Lower lobe of right lung (tissue), 2 donors: ENCODE data around the gene NEK5. TPM values are rescaled to one million over a fixed set of nuclear protein-coding genes. Genes with fewer than 3 reads are reported as not detected.
A peak's percentile ranks its signal among the peaks of the same experiment; 100 is the strongest.

Experiments
- ATAC-seq, 2 donors: fragments of 200-7000 bp; cut with Tn5 transposase; one replicate each; pipeline ENCODE4 v1.9.1; 2020 to 2022; ENCODE audit warnings: mild to moderate bottlenecking in 2 of 2, moderate library complexity in 2 of 2
- DNase-seq: peaks from one replicate; pipeline ENCODE4 v3.0.0-alpha.2; 2020
- H3K27ac ChIP-seq: fragments of 200-600 bp; one replicate; pipeline ENCODE4 v1.8.0; 2022
- H3K27me3 ChIP-seq: fragments of 200-600 bp; one replicate; pipeline ENCODE4 v1.8.0; 2022; ENCODE audit warnings: low read depth
- H3K36me3 ChIP-seq: fragments of 200-600 bp; one replicate; pipeline ENCODE4 v1.8.0; 2022; ENCODE audit warnings: mild to moderate bottlenecking
- H3K4me1 ChIP-seq: fragments of 200-600 bp; one replicate; pipeline ENCODE4 v1.8.0; 2022
- H3K4me3 ChIP-seq: fragments of 200-600 bp; one replicate; pipeline ENCODE4 v1.8.0; 2022; ENCODE audit warnings: mild to moderate bottlenecking
- H3K9me3 ChIP-seq: fragments of 200-600 bp; one replicate; pipeline ENCODE4 v1.8.0; 2022
- intact Hi-C: fragments of 100-400 bp; cut with DNase I; formaldehyde crosslinking; loops from one replicate; pipeline ENCODE4 v1.11.0; 2022
- total RNA-seq: library from RNA; stranded (reverse); fragmentation: NEBNext Ultra II Directional; extraction: Animal tissue kit (Norgen Biotek cat#: 25700); gene quantifications from one replicate; pipeline ENCODE4 v1.2.1, GENCODE V29; 2021
- TF ChIP-seq, protein P1 (sequence below): fragments of 200-600 bp; IDR thresholded peaks from one replicate; pipeline ENCODE4 v1.8.0; 2022; ENCODE audit warnings: antibody characterized with exemption, mild to moderate bottlenecking
- donor health status: DM: no; HTN: yes; CAD: no; lungs with severe emphysema.

NEK5 gene
- total RNA-seq, 1 donor from 2014 or later, result 4.1 TPM

DNA sequence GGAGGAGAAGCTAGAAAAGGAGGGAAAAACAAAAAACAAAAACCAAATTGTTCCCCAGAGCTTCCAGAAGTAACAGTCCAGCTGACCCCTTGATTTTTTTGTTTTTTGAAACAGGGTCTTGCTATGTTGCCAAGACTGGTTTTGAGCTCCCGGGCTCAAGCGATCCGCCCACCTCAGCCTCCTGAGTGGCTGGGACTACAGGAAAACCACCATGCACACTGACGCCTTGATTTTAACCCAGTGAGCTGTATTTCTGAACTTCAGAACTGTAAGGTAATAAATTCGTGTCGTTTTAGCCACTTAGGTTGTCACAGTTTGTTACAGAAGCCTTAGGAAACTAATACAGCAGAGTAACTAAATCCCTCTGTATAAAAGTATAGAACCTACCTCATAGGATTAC is 31.6 kb upstream of the NEK5 start:
- DNase-seq (no peak), ATAC-seq (no peak)
- Histone ChIP-seq H3K4me3 (no peak overlapping the region), H3K9me3 (no peaks in the 10 kb centered on the region), H3K27ac (no peak overlapping the region), H3K4me1 (peaks cover 28% of the 10 kb centered on the region), H3K36me3 (peaks cover 4% of the 10 kb centered on the region), H3K27me3 (no peaks in the 10 kb centered on the region)
- TF ChIP-seq, protein P1, sequence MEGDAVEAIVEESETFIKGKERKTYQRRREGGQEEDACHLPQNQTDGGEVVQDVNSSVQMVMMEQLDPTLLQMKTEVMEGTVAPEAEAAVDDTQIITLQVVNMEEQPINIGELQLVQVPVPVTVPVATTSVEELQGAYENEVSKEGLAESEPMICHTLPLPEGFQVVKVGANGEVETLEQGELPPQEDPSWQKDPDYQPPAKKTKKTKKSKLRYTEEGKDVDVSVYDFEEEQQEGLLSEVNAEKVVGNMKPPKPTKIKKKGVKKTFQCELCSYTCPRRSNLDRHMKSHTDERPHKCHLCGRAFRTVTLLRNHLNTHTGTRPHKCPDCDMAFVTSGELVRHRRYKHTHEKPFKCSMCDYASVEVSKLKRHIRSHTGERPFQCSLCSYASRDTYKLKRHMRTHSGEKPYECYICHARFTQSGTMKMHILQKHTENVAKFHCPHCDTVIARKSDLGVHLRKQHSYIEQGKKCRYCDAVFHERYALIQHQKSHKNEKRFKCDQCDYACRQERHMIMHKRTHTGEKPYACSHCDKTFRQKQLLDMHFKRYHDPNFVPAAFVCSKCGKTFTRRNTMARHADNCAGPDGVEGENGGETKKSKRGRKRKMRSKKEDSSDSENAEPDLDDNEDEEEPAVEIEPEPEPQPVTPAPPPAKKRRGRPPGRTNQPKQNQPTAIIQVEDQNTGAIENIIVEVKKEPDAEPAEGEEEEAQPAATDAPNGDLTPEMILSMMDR, result no peak
- intact Hi-C loops, result no loop called here

DNA sequence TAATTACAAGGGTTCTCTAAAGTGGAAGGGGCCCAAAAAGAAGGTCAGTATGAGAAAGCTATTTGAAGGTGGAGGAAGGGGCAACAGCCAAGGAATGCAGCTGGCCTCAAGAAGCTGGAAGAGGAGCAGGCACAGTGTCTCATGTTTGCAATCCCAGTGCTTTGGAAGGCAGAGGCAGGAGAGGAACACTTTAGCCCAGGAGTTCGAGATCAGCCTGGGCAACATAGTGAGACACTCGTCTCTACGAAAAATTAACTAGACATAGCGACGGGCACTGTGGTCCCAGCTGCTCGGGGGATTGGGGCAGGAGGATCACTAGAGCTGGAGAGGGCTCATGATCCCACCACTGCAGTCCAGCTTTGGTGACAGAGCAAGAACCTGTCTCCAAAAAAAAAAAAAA is 31.2 kb upstream of the NEK5 start:
- TF ChIP-seq, protein P1, result no peak
- intact Hi-C loops, result no loop called here
- ATAC-seq, result no peak
- Histone ChIP-seq H3K36me3 (peaks cover 3% of the 10 kb centered on the region), H3K27ac (peak overlapping the region; percentile 88), H3K4me1 (peaks cover 28% of the 10 kb centered on the region), H3K4me3 (peak overlapping the region; percentile 86), H3K27me3 (no peaks in the 10 kb centered on the region), H3K9me3 (no peaks in the 10 kb centered on the region)
- no peak for DNase-seq

DNA sequence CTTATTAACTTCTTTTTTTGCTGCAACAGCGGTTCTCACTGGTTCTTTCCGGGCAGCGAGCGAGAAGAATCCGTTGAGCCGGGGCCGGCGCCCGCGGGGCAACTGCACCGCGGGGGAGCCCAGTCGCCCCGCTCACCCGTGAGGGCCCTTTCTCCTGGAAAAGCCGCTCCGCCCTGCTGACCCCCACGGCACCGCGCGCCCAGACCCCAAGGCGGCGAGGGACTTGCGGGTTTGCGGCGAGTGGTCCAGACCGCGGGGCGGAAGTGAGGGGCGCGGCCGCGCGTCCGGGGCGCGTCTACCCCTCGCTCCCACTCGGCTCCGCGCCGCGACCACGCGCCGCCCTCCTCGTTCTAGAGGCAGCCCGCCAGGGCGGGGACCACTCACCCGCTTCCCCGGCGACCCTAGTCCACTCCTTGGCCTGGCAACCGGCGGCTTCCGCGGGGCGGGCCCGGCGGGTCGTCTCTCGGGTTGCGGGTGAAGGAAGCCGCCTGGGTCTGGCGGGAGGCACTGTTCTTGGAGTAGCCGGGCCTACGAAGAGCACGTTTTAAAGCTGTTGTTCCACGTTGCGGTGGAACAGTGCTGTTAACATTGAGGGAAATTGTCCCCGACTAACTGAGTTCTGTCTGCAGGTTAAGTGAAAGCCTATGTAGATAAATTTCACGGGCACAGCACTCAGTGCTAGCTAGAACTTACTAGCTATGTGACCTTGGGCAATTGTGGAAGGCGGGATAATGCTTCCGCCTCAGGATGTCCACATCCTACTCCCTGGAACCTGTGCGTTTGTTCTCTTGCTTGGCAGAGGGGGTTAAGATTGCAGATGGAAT is 30.5 kb upstream of the NEK5 start, which contains the start of gene NEK3:
NEK3 (minus strand) TSS at position 439 of the 824 bp plus-strand sequence. CDS start 3,406 bp downstream, outside the sequence.
- DNase-seq, result peak; percentile 75
- H3K4me3 ChIP-seq, result peak within 1 kb of the TSS; percentile 86
- intact Hi-C loops, result no loop called here
- H3K27ac ChIP-seq, result peak within 1 kb of the TSS; percentile 88
- no peaks in the 10 kb centered on the region for H3K9me3 ChIP-seq
- H3K36me3 ChIP-seq, result no peaks in the 10 kb centered on the region
- TF ChIP-seq, protein P1, result no peak
- peaks cover 28% of the 10 kb centered on the region for H3K4me1 ChIP-seq
- no peaks in the 10 kb centered on the region for H3K27me3 ChIP-seq
- peak; percentile 94 to 96 for ATAC-seq

DNA sequence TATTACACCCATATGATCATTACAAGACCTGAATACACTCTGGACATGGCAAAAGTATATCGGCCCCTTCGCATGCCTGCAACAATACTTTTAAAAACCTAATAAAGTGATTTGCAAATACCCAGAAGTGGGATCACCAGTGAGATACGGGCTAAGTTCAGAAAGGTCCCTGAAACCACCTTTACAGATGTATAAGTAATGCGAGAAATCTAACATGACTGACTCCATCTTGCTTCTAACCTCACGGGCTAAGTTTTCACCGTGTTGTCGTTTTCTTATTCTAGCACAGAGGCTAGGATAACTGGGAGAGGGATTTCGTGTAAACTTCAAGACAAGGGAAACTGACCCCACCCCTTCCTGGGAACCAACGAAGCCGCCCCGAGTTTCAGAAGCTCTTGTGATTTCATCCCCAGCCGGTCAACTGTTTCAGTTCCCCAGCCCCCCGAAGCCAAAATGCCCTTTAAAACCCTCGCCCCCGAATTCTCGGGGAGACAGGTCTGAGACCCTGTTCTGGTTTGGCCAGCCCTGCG is 29.8 kb upstream of the NEK5 start:
- DNase-seq (peak; percentile 46), ATAC-seq (peak; percentile 31 to 76)
- intact Hi-C loops, result no loop called here
- no peaks in the 10 kb centered on the region for H3K9me3 ChIP-seq
- H3K4me3 ChIP-seq, result peak overlapping the region; percentile 86
- TF ChIP-seq, protein P1, result no peak
- H3K27ac ChIP-seq, result peak overlapping the region; percentile 88
- peaks cover 28% of the 10 kb centered on the region for H3K4me1 ChIP-seq
- H3K36me3 ChIP-seq, result no peaks in the 10 kb centered on the region
- no peaks in the 10 kb centered on the region for H3K27me3 ChIP-seq

DNA sequence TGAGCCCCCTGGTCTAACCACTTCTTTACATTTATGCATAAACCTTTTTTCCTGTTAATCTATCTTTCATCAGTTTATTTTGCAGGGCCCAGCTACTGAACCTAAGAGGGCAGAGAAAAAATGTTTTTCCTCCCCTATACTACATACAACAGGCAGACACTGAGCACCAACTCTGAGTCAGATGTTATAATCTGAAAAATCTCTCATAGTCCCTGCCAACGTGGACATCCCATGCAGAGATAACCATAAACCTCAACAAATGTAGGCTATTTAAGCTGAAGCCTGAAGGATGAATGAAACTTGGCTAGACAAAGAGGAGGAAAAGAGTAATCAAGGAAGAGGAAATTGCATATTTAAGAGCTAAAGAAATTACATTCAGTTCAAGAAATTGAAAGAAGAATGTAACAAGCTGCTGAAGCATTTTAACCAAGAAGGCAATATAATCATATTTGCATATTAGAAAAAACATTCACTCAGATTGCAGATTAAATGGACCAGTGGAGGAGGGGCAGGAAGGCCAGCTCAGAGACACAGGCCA is 27.9 kb upstream of the NEK5 start:
- DNase-seq (no peak), ATAC-seq (no peak)
- intact Hi-C loops, result no loop called here
- no peak overlapping the region for H3K4me3 ChIP-seq
- H3K9me3 ChIP-seq, result no peaks in the 10 kb centered on the region
- peaks cover 1% of the 10 kb centered on the region for H3K36me3 ChIP-seq
- TF ChIP-seq, protein P1, result no peak
- no peak overlapping the region for H3K27ac ChIP-seq
- peaks cover 25% of the 10 kb centered on the region for H3K4me1 ChIP-seq
- no peaks in the 10 kb centered on the region for H3K27me3 ChIP-seq
